Right lobe of liver (tissue), 4 donors: ENCODE measurements around the gene GPATCH1.

Source experiments
- POLR2A ChIP-seq: fragments of 450-650 bp; IDR thresholded peaks from one replicate; pipeline ENCODE4 v1.6.1; 2017; ENCODE audit warnings: antibody characterized with exemption, mild to moderate bottlenecking
- TF ChIP-seq, protein P1 (sequence below), 4 donors: fragments of 200-600 bp in 3 of 4; fragments of 450-650 bp in 1 of 4; IDR thresholded peaks; one replicate each; pipeline versions ENCODE4 v1.5.1 to v1.8.0; 2016 to 2022; ENCODE audit warnings: antibody characterized with exemption in 4 of 4, mild to moderate bottlenecking in 2 of 4
- donor health status: DM: no; HTN: no; CAD: no.
- donor health status: DM: no; HTN: no; CAD: no.
- donor health status: DM: no; HTN: yes; CAD: no.

DNA sequence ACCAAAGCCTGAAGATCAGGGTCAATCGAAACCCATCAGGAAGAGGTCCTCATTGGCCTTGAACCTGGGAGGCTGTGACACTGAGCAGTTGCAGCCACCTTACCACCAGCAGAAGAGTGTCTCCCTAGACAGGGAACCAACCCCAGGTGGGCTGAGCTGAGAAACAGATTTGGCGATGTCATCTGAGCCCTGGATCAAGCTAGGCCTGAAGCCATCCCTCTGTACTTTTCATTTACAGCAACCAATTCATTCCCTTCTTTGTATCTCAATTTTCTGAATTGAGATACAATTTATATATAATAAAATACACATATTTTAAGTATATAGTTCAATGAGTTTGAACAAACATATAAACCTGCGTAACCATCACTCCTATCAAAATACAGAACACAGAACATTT, 30.9 kb upstream of the GPATCH1 start:
- TF ChIP-seq POLR2A, result no peak
- TF ChIP-seq, protein P1, sequence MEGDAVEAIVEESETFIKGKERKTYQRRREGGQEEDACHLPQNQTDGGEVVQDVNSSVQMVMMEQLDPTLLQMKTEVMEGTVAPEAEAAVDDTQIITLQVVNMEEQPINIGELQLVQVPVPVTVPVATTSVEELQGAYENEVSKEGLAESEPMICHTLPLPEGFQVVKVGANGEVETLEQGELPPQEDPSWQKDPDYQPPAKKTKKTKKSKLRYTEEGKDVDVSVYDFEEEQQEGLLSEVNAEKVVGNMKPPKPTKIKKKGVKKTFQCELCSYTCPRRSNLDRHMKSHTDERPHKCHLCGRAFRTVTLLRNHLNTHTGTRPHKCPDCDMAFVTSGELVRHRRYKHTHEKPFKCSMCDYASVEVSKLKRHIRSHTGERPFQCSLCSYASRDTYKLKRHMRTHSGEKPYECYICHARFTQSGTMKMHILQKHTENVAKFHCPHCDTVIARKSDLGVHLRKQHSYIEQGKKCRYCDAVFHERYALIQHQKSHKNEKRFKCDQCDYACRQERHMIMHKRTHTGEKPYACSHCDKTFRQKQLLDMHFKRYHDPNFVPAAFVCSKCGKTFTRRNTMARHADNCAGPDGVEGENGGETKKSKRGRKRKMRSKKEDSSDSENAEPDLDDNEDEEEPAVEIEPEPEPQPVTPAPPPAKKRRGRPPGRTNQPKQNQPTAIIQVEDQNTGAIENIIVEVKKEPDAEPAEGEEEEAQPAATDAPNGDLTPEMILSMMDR (IDR thresholded peaks at IDR 0.05), result no peak
